WTC11 (cell line): ENCODE results near the gene LANCL2. TPM values are rescaled to one million over a fixed set of nuclear protein-coding genes. Genes with fewer than 3 reads are reported as not detected.

Experiments used
- ATAC-seq: fragments of 200-7000 bp; cut with Tn5 transposase; 2 replicates; pipeline ENCODE4 v1.10.0; 2021; ENCODE audit warnings: mild to moderate bottlenecking, moderate library complexity
- CTCF ChIA-PET: fragments of 300-600 bp; sonication (Branson Sonifier 250); formaldehyde crosslinking; loops from one replicate; lab custom pipeline; 2021; ENCODE audit warnings: antibody characterized with exemption; lab: Charles Lee
- POLR2A ChIA-PET: fragments of 350-600 bp; sonication (Branson Sonifier 250); formaldehyde crosslinking; loops from one replicate; lab custom pipeline; 2021; ENCODE audit warnings: antibody characterized with exemption; lab: Charles Lee
- DNase-seq: peaks from one replicate; pipeline ENCODE4 v3.0.0; 2021; ENCODE audit warnings: low spot score
- H3K27ac Mint-ChIP-seq: 2 replicates; pipeline ENCODE4 v1.8.0; 2021; ENCODE audit warnings: mixed read lengths
- H3K27me3 Mint-ChIP-seq: 2 replicates; pipeline ENCODE4 v1.8.0; 2021; ENCODE audit warnings: low read depth, mild to moderate bottlenecking, moderate library complexity, mixed read lengths
- H3K36me3 Mint-ChIP-seq: 2 replicates; pipeline ENCODE4 v1.8.0; 2021; ENCODE audit warnings: mixed read lengths
- H3K4me1 Mint-ChIP-seq: 2 replicates; pipeline ENCODE4 v1.8.0; 2022; ENCODE audit warnings: mixed read lengths
- H3K4me3 Mint-ChIP-seq: 2 replicates; pipeline ENCODE4 v1.8.0; 2021; ENCODE audit warnings: mild to moderate bottlenecking, moderate library complexity, mixed read lengths
- H3K9me3 Mint-ChIP-seq: 2 replicates; pipeline ENCODE4 v1.8.0; 2021; ENCODE audit warnings: mixed read lengths
- CREB1 ChIP-seq: sonication (generic); formaldehyde crosslinking; IDR thresholded peaks from 2 replicates; pipeline ENCODE4 v1.8.0; 2023; ENCODE audit warnings: mild to moderate bottlenecking, missing genetic modification reagents
- ELF4 ChIP-seq: sonication (generic); formaldehyde crosslinking; IDR thresholded peaks from 2 replicates; pipeline ENCODE4 v1.8.1; 2022; ENCODE audit warnings: low read depth, mild to moderate bottlenecking, moderate library complexity, missing genetic modification reagents
- GTF2I ChIP-seq: fragments of 250-450 bp; sonication (Bioruptor Pico); conservative IDR thresholded peaks from 2 replicates; pipeline ENCODE4 v1.4.0; 2021; ENCODE audit warnings: mild to moderate bottlenecking
- NFYB ChIP-seq: sonication (generic); formaldehyde crosslinking; conservative IDR thresholded peaks from 2 replicates; pipeline ENCODE4 v1.8.0; 2022; ENCODE audit warnings: low read depth, missing genetic modification reagents
- RELA ChIP-seq: sonication (generic); formaldehyde crosslinking; IDR thresholded peaks from 2 replicates; pipeline ENCODE4 v1.8.1; 2022; ENCODE audit warnings: missing genetic modification reagents, mild to moderate bottlenecking, borderline replicate concordance
- SMAD4 ChIP-seq: sonication (generic); formaldehyde crosslinking; IDR thresholded peaks from 2 replicates; pipeline ENCODE4 v1.8.0; 2022; ENCODE audit warnings: mild to moderate bottlenecking, missing genetic modification reagents
- STAT6 ChIP-seq: sonication (generic); formaldehyde crosslinking; conservative IDR thresholded peaks from 2 replicates; pipeline ENCODE4 v1.8.1; 2023; ENCODE audit warnings: mild to moderate bottlenecking, low read depth, missing genetic modification reagents, moderate library complexity
- TCF7 ChIP-seq: sonication (generic); formaldehyde crosslinking; IDR thresholded peaks from 2 replicates; pipeline ENCODE4 v1.8.0; 2022; ENCODE audit warnings: mild to moderate bottlenecking, low read depth, missing genetic modification reagents, moderate library complexity
- TEAD4 ChIP-seq: sonication (generic); formaldehyde crosslinking; IDR thresholded peaks from 2 replicates; pipeline ENCODE4 v1.8.0; 2022; ENCODE audit warnings: mild to moderate bottlenecking, missing genetic modification reagents
- TP53 ChIP-seq: sonication (generic); formaldehyde crosslinking; IDR thresholded peaks from 2 replicates; pipeline ENCODE4 v1.8.1; 2023; ENCODE audit warnings: mild to moderate bottlenecking, missing genetic modification reagents
- ZNF138 ChIP-seq: sonication (generic); formaldehyde crosslinking; conservative IDR thresholded peaks from 2 replicates; pipeline ENCODE4 v1.8.1; 2022; ENCODE audit warnings: mild to moderate bottlenecking, moderate library complexity, missing genetic modification reagents
- ZNF219 ChIP-seq: sonication (generic); formaldehyde crosslinking; IDR thresholded peaks from 2 replicates; pipeline ENCODE4 v1.8.0; 2023; ENCODE audit warnings: missing genetic modification reagents, mild to moderate bottlenecking, borderline replicate concordance
- total RNA-seq: library from RNA; stranded (reverse); gene quantifications from 3 replicates; pipeline ENCODE4 v1.2.3, GENCODE V29; 2021
- TF ChIP-seq, protein P1 (sequence below): fragments of 250-450 bp; sonication (Bioruptor Pico); IDR thresholded peaks from 2 replicates; pipeline ENCODE4 v1.9.0; 2021; ENCODE audit warnings: mild to moderate bottlenecking, borderline replicate concordance
- TF ChIP-seq, protein P2 (sequence below): fragments of 250-450 bp; sonication (Bioruptor Pico); IDR thresholded peaks from 2 replicates; pipeline ENCODE4 v1.9.0; 2021; ENCODE audit warnings: mild to moderate bottlenecking
- TF ChIP-seq, protein P3 (sequence below): sonication (generic); formaldehyde crosslinking; IDR thresholded peaks from 2 replicates; pipeline ENCODE4 v1.8.0; 2022; ENCODE audit warnings: mild to moderate bottlenecking, missing genetic modification reagents
- TF ChIP-seq, protein P4 (sequence below): sonication (generic); formaldehyde crosslinking; IDR thresholded peaks from 2 replicates; pipeline ENCODE4 v1.8.1; 2023; ENCODE audit warnings: mild to moderate bottlenecking, moderate library complexity, missing genetic modification reagents
- TF ChIP-seq, protein P5 (sequence below): fragments of 250-450 bp; sonication (Bioruptor Pico); IDR thresholded peaks from 2 replicates; pipeline ENCODE4 v1.9.0; 2021; ENCODE audit warnings: moderate library complexity, mild to moderate bottlenecking, inconsistent platforms, borderline replicate concordance
- TF ChIP-seq, protein P6 (sequence below): sonication (generic); formaldehyde crosslinking; conservative IDR thresholded peaks from 2 replicates; pipeline ENCODE4 v1.8.1; 2022; ENCODE audit warnings: mild to moderate bottlenecking, missing genetic modification reagents

Gene LANCL2
- total RNA-seq, 1 experiment from 2014 or later = 13.2 TPM

GRCh38 chr7:55449992-55450535, 84.9 kb downstream of the LANCL2 start (continued):
- TF ChIP-seq, protein P1, sequence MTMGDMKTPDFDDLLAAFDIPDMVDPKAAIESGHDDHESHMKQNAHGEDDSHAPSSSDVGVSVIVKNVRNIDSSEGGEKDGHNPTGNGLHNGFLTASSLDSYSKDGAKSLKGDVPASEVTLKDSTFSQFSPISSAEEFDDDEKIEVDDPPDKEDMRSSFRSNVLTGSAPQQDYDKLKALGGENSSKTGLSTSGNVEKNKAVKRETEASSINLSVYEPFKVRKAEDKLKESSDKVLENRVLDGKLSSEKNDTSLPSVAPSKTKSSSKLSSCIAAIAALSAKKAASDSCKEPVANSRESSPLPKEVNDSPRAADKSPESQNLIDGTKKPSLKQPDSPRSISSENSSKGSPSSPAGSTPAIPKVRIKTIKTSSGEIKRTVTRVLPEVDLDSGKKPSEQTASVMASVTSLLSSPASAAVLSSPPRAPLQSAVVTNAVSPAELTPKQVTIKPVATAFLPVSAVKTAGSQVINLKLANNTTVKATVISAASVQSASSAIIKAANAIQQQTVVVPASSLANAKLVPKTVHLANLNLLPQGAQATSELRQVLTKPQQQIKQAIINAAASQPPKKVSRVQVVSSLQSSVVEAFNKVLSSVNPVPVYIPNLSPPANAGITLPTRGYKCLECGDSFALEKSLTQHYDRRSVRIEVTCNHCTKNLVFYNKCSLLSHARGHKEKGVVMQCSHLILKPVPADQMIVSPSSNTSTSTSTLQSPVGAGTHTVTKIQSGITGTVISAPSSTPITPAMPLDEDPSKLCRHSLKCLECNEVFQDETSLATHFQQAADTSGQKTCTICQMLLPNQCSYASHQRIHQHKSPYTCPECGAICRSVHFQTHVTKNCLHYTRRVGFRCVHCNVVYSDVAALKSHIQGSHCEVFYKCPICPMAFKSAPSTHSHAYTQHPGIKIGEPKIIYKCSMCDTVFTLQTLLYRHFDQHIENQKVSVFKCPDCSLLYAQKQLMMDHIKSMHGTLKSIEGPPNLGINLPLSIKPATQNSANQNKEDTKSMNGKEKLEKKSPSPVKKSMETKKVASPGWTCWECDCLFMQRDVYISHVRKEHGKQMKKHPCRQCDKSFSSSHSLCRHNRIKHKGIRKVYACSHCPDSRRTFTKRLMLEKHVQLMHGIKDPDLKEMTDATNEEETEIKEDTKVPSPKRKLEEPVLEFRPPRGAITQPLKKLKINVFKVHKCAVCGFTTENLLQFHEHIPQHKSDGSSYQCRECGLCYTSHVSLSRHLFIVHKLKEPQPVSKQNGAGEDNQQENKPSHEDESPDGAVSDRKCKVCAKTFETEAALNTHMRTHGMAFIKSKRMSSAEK (CRISPR knock-in tag) = no peak
- TF ChIP-seq STAT6 (CRISPR knock-in tag) (no peak), TCF7 (CRISPR knock-in tag) (no peak), NFYB (CRISPR knock-in tag) (no peak), TEAD4 (CRISPR knock-in tag) (no peak)
- TF ChIP-seq, protein P2, sequence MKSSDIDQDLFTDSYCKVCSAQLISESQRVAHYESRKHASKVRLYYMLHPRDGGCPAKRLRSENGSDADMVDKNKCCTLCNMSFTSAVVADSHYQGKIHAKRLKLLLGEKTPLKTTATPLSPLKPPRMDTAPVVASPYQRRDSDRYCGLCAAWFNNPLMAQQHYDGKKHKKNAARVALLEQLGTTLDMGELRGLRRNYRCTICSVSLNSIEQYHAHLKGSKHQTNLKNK = no peak
- TF ChIP-seq, protein P3, sequence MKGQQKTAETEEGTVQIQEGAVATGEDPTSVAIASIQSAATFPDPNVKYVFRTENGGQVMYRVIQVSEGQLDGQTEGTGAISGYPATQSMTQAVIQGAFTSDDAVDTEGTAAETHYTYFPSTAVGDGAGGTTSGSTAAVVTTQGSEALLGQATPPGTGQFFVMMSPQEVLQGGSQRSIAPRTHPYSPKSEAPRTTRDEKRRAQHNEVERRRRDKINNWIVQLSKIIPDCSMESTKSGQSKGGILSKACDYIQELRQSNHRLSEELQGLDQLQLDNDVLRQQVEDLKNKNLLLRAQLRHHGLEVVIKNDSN = no peak

- ChIA-PET POLR2A (no interaction called here), CTCF (interaction anchor here (1.2 kb wide), 1 partner anchor 38 kb away, joined by 3 read pairs; no protein-coding TSS in a partner anchor)
- no peaks in the 10 kb centered on the region for H3K4me1 Mint-ChIP-seq
- peaks cover 7% of the 10 kb centered on the region for H3K27me3 Mint-ChIP-seq
- H3K4me3 Mint-ChIP-seq = no peak overlapping the region
- TF ChIP-seq ELF4 (CRISPR knock-in tag) (no peak), ZNF138 (CRISPR knock-in tag) (no peak), SMAD4 (CRISPR knock-in tag) (no peak), RELA (CRISPR knock-in tag) (no peak), ZNF219 (no peak), TP53 (CRISPR knock-in tag) (no peak), GTF2I (CRISPR knock-in tag) (no peak), CREB1 (CRISPR knock-in tag) (no peak)
- TF ChIP-seq, protein P4, sequence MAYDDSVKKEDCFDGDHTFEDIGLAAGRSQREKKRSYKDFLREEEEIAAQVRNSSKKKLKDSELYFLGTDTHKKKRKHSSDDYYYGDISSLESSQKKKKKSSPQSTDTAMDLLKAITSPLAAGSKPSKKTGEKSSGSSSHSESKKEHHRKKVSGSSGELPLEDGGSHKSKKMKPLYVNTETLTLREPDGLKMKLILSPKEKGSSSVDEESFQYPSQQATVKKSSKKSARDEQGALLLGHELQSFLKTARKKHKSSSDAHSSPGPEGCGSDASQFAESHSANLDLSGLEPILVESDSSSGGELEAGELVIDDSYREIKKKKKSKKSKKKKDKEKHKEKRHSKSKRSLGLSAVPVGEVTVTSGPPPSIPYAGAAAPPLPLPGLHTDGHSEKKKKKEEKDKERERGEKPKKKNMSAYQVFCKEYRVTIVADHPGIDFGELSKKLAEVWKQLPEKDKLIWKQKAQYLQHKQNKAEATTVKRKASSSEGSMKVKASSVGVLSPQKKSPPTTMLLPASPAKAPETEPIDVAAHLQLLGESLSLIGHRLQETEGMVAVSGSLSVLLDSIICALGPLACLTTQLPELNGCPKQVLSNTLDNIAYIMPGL (CRISPR knock-in tag) = no peak
- TF ChIP-seq, protein P5, sequence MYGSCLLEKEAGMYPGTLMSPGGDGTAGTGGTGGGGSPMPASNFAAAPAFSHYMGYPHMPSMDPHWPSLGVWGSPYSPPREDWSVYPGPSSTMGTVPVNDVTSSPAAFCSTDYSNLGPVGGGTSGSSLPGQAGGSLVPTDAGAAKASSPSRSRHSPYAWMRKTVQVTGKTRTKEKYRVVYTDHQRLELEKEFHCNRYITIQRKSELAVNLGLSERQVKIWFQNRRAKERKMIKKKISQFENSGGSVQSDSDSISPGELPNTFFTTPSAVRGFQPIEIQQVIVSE = no peak
- TF ChIP-seq, protein P1 (CRISPR knock-in tag) = no peak
- TF ChIP-seq, protein P6, sequence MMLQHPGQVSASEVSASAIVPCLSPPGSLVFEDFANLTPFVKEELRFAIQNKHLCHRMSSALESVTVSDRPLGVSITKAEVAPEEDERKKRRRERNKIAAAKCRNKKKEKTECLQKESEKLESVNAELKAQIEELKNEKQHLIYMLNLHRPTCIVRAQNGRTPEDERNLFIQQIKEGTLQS = no peak
- H3K27ac Mint-ChIP-seq = no peak overlapping the region
- H3K9me3 Mint-ChIP-seq = peaks cover 23% of the 10 kb centered on the region
- H3K36me3 Mint-ChIP-seq = peaks cover 8% of the 10 kb centered on the region
- ATAC-seq (no peak), DNase-seq (no peak)
Observed at GRCh38 chr7:55452971-55453370, 87.8 kb downstream of the LANCL2 start.
